Measurements from ENCODE around the gene AHDC1.

Gene AHDC1

GRCh38 chr1:27520651-27521050 is 83.3 kb downstream of the AHDC1 start:
- Histone ChIP-seq H3K27ac (ENCODE audit: low read length) (no peak overlapping the region), H3K36me3 (ENCODE audit: insufficient read depth, low read length) (no peaks in the 10 kb centered on the region), H3K27me3 (ENCODE audit: insufficient read depth, low read length, poor library complexity) (no peaks in the 10 kb centered on the region), H3K9ac (ENCODE audit: low read depth, low read length) (no peak overlapping the region), H3K4me3 (ENCODE audit: low read depth in 1 of 2, low read length in 2 of 2) (no peak overlapping the region), H3K4me1 (ENCODE audit: insufficient read depth, low read length) (peaks cover 6% of the 10 kb centered on the region), H4K20me1 (ENCODE audit: insufficient read depth, low read length) (no peaks in the 10 kb centered on the region), H3K9me3 (ENCODE audit: insufficient read depth, low read length, severe bottlenecking) (no peaks in the 10 kb centered on the region), H2AFZ (ENCODE audit: low read depth, low read length) (no peak overlapping the region), H3K79me2 (ENCODE audit: insufficient read depth, low read length) (no peaks in the 10 kb centered on the region), H3K4me2 (ENCODE audit: insufficient read depth, low read length) (no peak overlapping the region)
- DNase-seq (no peak), ATAC-seq (ENCODE audit: insufficient read depth, low read depth) (no peak)
- TF ChIP-seq, protein P1, sequence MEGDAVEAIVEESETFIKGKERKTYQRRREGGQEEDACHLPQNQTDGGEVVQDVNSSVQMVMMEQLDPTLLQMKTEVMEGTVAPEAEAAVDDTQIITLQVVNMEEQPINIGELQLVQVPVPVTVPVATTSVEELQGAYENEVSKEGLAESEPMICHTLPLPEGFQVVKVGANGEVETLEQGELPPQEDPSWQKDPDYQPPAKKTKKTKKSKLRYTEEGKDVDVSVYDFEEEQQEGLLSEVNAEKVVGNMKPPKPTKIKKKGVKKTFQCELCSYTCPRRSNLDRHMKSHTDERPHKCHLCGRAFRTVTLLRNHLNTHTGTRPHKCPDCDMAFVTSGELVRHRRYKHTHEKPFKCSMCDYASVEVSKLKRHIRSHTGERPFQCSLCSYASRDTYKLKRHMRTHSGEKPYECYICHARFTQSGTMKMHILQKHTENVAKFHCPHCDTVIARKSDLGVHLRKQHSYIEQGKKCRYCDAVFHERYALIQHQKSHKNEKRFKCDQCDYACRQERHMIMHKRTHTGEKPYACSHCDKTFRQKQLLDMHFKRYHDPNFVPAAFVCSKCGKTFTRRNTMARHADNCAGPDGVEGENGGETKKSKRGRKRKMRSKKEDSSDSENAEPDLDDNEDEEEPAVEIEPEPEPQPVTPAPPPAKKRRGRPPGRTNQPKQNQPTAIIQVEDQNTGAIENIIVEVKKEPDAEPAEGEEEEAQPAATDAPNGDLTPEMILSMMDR (IDR thresholded peaks at IDR 0.05; ENCODE audit: borderline replicate concordance, extremely low read depth, low read length, poor library complexity, severe bottlenecking) = no peak
- TF ChIP-seq EZH2 (IDR thresholded peaks at IDR 0.05; ENCODE audit: borderline replicate concordance, low read depth, low read length, severe bottlenecking) = no peak

GRCh38 chr1:27519331-27520258 is 84.3 kb downstream of the AHDC1 start:
- no peak overlapping the region for H2AFZ ChIP-seq (ENCODE audit: low read depth, low read length)
- no peaks in the 10 kb centered on the region for H3K79me2 ChIP-seq (ENCODE audit: insufficient read depth, low read length)
- ATAC-seq (ENCODE audit: insufficient read depth, low read depth) (no peak), DNase-seq (no peak)
- no peak overlapping the region for H3K4me3 ChIP-seq (ENCODE audit: low read depth in 1 of 2, low read length in 2 of 2)
- no peaks in the 10 kb centered on the region for H3K4me1 ChIP-seq (ENCODE audit: insufficient read depth, low read length)
- no peaks in the 10 kb centered on the region for H4K20me1 ChIP-seq (ENCODE audit: insufficient read depth, low read length)
- H3K27ac ChIP-seq (ENCODE audit: low read length) = no peak overlapping the region
- no peaks in the 10 kb centered on the region for H3K27me3 ChIP-seq (ENCODE audit: insufficient read depth, low read length, poor library complexity)
- no peaks in the 10 kb centered on the region for H3K36me3 ChIP-seq (ENCODE audit: insufficient read depth, low read length)
- no peak overlapping the region for H3K9ac ChIP-seq (ENCODE audit: low read depth, low read length)
- no peaks in the 10 kb centered on the region for H3K9me3 ChIP-seq (ENCODE audit: insufficient read depth, low read length, severe bottlenecking)
- TF ChIP-seq EZH2 (IDR thresholded peaks at IDR 0.05; ENCODE audit: borderline replicate concordance, low read depth, low read length, severe bottlenecking) = no peak
- TF ChIP-seq, protein P1 (IDR thresholded peaks at IDR 0.05; ENCODE audit: borderline replicate concordance, extremely low read depth, low read length, poor library complexity, severe bottlenecking) = no peak
- no peak overlapping the region for H3K4me2 ChIP-seq (ENCODE audit: insufficient read depth, low read length)

GRCh38 chr1:27518808-27519207 is 85.1 kb downstream of the AHDC1 start:
- Histone ChIP-seq H3K4me1 (ENCODE audit: insufficient read depth, low read length) (no peaks in the 10 kb centered on the region), H3K4me2 (ENCODE audit: insufficient read depth, low read length) (no peak overlapping the region)
- TF ChIP-seq, protein P1 (IDR thresholded peaks at IDR 0.05; ENCODE audit: borderline replicate concordance, extremely low read depth, low read length, poor library complexity, severe bottlenecking) = no peak

More at GRCh38 chr1:27518808-27519207, 85.1 kb downstream of the AHDC1 start:
- ATAC-seq (ENCODE audit: insufficient read depth, low read depth) = no peak
- H3K27ac ChIP-seq (ENCODE audit: low read length) = no peak overlapping the region
- no peaks in the 10 kb centered on the region for H3K36me3 ChIP-seq (ENCODE audit: insufficient read depth, low read length)
- no peak overlapping the region for H3K4me3 ChIP-seq (ENCODE audit: low read depth in 1 of 2, low read length in 2 of 2)
- H3K9me3 ChIP-seq (ENCODE audit: insufficient read depth, low read length, severe bottlenecking) = no peaks in the 10 kb centered on the region
- H3K79me2 ChIP-seq (ENCODE audit: insufficient read depth, low read length) = no peaks in the 10 kb centered on the region
- H3K27me3 ChIP-seq (ENCODE audit: insufficient read depth, low read length, poor library complexity) = no peaks in the 10 kb centered on the region
- no peak overlapping the region for H3K9ac ChIP-seq (ENCODE audit: low read depth, low read length)
- no peak overlapping the region for H2AFZ ChIP-seq (ENCODE audit: low read depth, low read length)
- no peak for DNase-seq
- H4K20me1 ChIP-seq (ENCODE audit: insufficient read depth, low read length) = no peaks in the 10 kb centered on the region
